ENCODE data around the gene DNAJC27.

The DNAJC27 gene

GRCh38 chr2:24903161-24904103 lies 68.3 kb downstream of the DNAJC27 start:
- no peak for DNase-seq

- DNase-seq: no peak
These were observed 72.3 kb downstream of the DNAJC27 start for GRCh38 chr2:24899361-24899910.

- no peak for DNase-seq
These were observed 73.3 kb downstream of the DNAJC27 start for GRCh38 chr2:24898122-24899109.

- DNase-seq: no peak
These were observed 77.0 kb downstream of the DNAJC27 start for GRCh38 chr2:24894750-24895149.

GRCh38 chr2:24893934-24894333 lies 77.8 kb downstream of the DNAJC27 start:
- DNase-seq: no peak
